ENCODE measurements around the gene GPANK1. TPM values are rescaled to one million over a fixed set of nuclear protein-coding genes. Genes with fewer than 3 reads are reported as not detected.
A peak's percentile ranks its signal among the peaks of the same experiment; 100 is the strongest.

Gene GPANK1
- total and polyA plus RNA-seq, 9 of the 15 experiments (the other 6 are each of a cell fraction or from before 2014, with no cell fraction given) = 32.2 to 111 (median 46.3) TPM

DNA sequence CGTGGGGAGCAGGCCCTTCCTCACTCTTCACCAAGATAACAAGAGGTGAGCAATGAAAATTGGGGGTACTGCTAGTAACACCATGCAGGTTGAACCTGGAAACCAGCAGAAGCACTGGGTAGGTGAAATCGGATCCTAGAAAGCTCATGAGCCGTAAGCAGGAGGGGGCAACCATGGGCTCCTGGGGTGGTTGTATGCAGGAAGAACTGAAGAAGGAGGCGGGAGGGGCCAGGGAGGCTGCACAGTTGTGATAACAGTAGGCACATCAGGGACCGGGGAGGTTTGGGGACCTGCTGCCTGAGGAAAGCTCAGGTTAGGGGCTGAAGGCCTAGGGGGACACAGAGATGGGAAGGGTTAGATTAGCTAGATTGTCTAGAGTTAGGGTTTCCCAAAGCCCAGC, 21.7 kb upstream of the GPANK1 start (continued):
- TF ChIP-seq PYGO2 (tag; IDR thresholded peaks at IDR 0.05) = no peak
- TF ChIP-seq POLR2AphosphoS2 (IDR thresholded peaks at IDR 0.05; ENCODE audit: low read length) = no peak
- peak in 1 of 2 experiments; percentile 35; a peak in 1 of 4 replicates for TF ChIP-seq KDM1A (IDR thresholded peaks at IDR 0.05)
- TF ChIP-seq SPI1 (IDR thresholded peaks at IDR 0.05; ENCODE audit: borderline replicate concordance, low read depth, low read length) = no peak
- no peak for TF ChIP-seq ZNF174 (CRISPR knock-in tag; IDR thresholded peaks at IDR 0.05)
- no peak for TF ChIP-seq RBM17 (IDR thresholded peaks at IDR 0.05; ENCODE audit: borderline replicate concordance, low read depth, low read length)
- TF ChIP-seq SRSF1 (IDR thresholded peaks at IDR 0.05; ENCODE audit: low read depth, low read length) = no peak
- TF ChIP-seq SMAD4 (CRISPR knock-in tag; conservative IDR thresholded peaks at IDR 0.05) = peak; percentile 36; the same call in 1 of the 2 replicates
- peak; percentile 91 for TF ChIP-seq ARID1B (IDR thresholded peaks at IDR 0.05)
- TF ChIP-seq CREM (IDR thresholded peaks at IDR 0.05; ENCODE audit: low read depth) = 0 out of 2 replicates have a peak, but pooled peaks have one; percentile 44
- no peak for TF ChIP-seq NFYB (IDR thresholded peaks at IDR 0.05; ENCODE audit: extremely low read depth, insufficient read length)
- no peak for TF ChIP-seq DACH1 (IDR thresholded peaks at IDR 0.05; ENCODE audit: partially characterized antibody)
- TF ChIP-seq HLTF (IDR thresholded peaks at IDR 0.05) = peak; percentile 70
- TF ChIP-seq YY1 (IDR thresholded peaks at IDR 0.05; ENCODE audit: borderline replicate concordance in 1 of 3, control insufficient read depth in 1 of 3, extremely low read depth in 1 of 3, insufficient read depth in 3 of 3, insufficient read length in 1 of 3, insufficient replicate concordance in 2 of 3, low read depth in 1 of 3, low read length in 2 of 3) = peak in 1 of 3 experiments; percentile 41
- no peak for TF ChIP-seq ADNP (tag; IDR thresholded peaks at IDR 0.05)
- no peak for TF ChIP-seq ETV5 (CRISPR knock-in tag; IDR thresholded peaks at IDR 0.05; ENCODE audit: low read depth)
- TF ChIP-seq CREB1 (IDR thresholded peaks at IDR 0.05) = no peak
- TF ChIP-seq CREB1 (CRISPR knock-in tag; IDR thresholded peaks at IDR 0.05) = no peak
- TF ChIP-seq, protein P1, sequence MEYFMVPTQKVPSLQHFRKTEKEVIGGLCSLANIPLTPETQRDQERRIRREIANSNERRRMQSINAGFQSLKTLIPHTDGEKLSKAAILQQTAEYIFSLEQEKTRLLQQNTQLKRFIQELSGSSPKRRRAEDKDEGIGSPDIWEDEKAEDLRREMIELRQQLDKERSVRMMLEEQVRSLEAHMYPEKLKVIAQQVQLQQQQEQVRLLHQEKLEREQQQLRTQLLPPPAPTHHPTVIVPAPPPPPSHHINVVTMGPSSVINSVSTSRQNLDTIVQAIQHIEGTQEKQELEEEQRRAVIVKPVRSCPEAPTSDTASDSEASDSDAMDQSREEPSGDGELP (CRISPR knock-in tag; IDR thresholded peaks at IDR 0.05; ENCODE audit: borderline replicate concordance) = 0 out of 2 replicates have a peak, but pooled peaks have one; percentile 6
- peak in 1 of 2 experiments; percentile 8; a peak in 2 of 4 replicates for TF ChIP-seq RAD21 (CRISPR knock-in tag; conservative IDR thresholded peaks at IDR 0.05 in 1 of 2, IDR thresholded peaks at IDR 0.05 in 1 of 2)
- TF ChIP-seq NONO (IDR thresholded peaks at IDR 0.05; ENCODE audit: low read depth in 2 of 2, low read length in 1 of 2) = no peak
- peak; percentile 57 for TF ChIP-seq TOE1 (IDR thresholded peaks at IDR 0.05; ENCODE audit: borderline replicate concordance)
- TF ChIP-seq TOE1 (CRISPR knock-in tag; IDR thresholded peaks at IDR 0.05; ENCODE audit: borderline replicate concordance, low read depth) = no peak
- TF ChIP-seq TBP (optimal IDR thresholded peaks at IDR 0.05; ENCODE audit: low read depth, low read length) = no peak
- no peak for TF ChIP-seq NR2C1 (IDR thresholded peaks at IDR 0.05)
- TF ChIP-seq NR2C1 (tag; IDR thresholded peaks at IDR 0.05) = no peak
- TF ChIP-seq EP300 (IDR thresholded peaks at IDR 0.05; ENCODE audit: low read length) = peak; percentile 59; the same call in 1 of the 2 replicates
- TF ChIP-seq ZNF583 (CRISPR knock-in tag; IDR thresholded peaks at IDR 0.05) = no peak
- TF ChIP-seq MTA3 (IDR thresholded peaks at IDR 0.05; ENCODE audit: borderline replicate concordance) = no peak
